Activated naive CD8-positive, alpha-beta T cell treated with anti-CD3 and anti-CD28 coated beads, Interleukin-2, amount 10 ng/mL, durations not matched to agents 7 days and 5 days (primary cell): ENCODE data around the gene SIGLEC5. TPM values are rescaled to one million over a fixed set of nuclear protein-coding genes. Genes with fewer than 3 reads are reported as not detected.

ENCODE experiments used
- ATAC-seq: fragments of 150-1000 bp; cut with Tn5 transposase; one replicate; pipeline ENCODE4 v1.10.0; 2021; ENCODE audit warnings: low read depth, moderate library complexity
- POLR2A ChIA-PET: fragments of 350-600 bp; sonication (Branson Sonifier 250); formaldehyde crosslinking; loops from one replicate; lab custom pipeline; 2021; ENCODE audit warnings: antibody characterized with exemption; lab: Charles Lee
- DNase-seq: peaks from one replicate; pipeline ENCODE4 v3.0.0; 2021
- H3K27ac Mint-ChIP-seq: one replicate; pipeline ENCODE4 v1.8.0; 2022; ENCODE audit warnings: mild to moderate bottlenecking, mixed read lengths
- H3K27me3 Mint-ChIP-seq: one replicate; pipeline ENCODE4 v1.8.0; 2022; ENCODE audit warnings: mild to moderate bottlenecking, moderate library complexity, mixed read lengths
- H3K36me3 Mint-ChIP-seq: one replicate; pipeline ENCODE4 v1.8.0; 2021; ENCODE audit warnings: mild to moderate bottlenecking, mixed read lengths
- H3K4me1 Mint-ChIP-seq: one replicate; pipeline ENCODE4 v1.8.0; 2021; ENCODE audit warnings: mixed read lengths
- H3K4me3 Mint-ChIP-seq: one replicate; pipeline ENCODE4 v1.8.0; 2022; ENCODE audit warnings: mild to moderate bottlenecking, moderate library complexity, mixed read lengths
- H3K9me3 Mint-ChIP-seq: one replicate; pipeline ENCODE4 v1.8.0; 2021; ENCODE audit warnings: mixed read lengths
- total RNA-seq, 2 experiments: library from RNA; stranded (reverse); gene quantifications; one replicate each; pipeline ENCODE4 v1.2.3, GENCODE V29; 2021

SIGLEC5 gene
- total RNA-seq, 2 experiments from 2014 or later = not detected

GRCh38 chr19:51592521-51592920, 37.7 kb downstream of the SIGLEC5 start:
- POLR2A ChIA-PET = no interaction called here
- H3K4me1 Mint-ChIP-seq = peaks cover 9% of the 10 kb centered on the region
- H3K4me3 Mint-ChIP-seq = peak overlapping the region; percentile 42
- H3K27ac Mint-ChIP-seq = no peak overlapping the region
- DNase-seq (no peak), ATAC-seq (no peak)
- peaks cover 11% of the 10 kb centered on the region for H3K9me3 Mint-ChIP-seq
- no peaks in the 10 kb centered on the region for H3K27me3 Mint-ChIP-seq
- H3K36me3 Mint-ChIP-seq = peaks cover 15% of the 10 kb centered on the region

- no peak overlapping the region for H3K27ac Mint-ChIP-seq
- peaks cover 25% of the 10 kb centered on the region for H3K9me3 Mint-ChIP-seq
- ATAC-seq = no peak
- H3K4me1 Mint-ChIP-seq = peaks cover 9% of the 10 kb centered on the region
- peaks cover 35% of the 10 kb centered on the region for H3K36me3 Mint-ChIP-seq
- no peaks in the 10 kb centered on the region for H3K27me3 Mint-ChIP-seq
- POLR2A ChIA-PET = no interaction called here
- DNase-seq = no peak
- no peak overlapping the region for H3K4me3 Mint-ChIP-seq
Observed at GRCh38 chr19:51590441-51590840, 39.8 kb downstream of the SIGLEC5 start.

- Mint-ChIP-seq H3K36me3 (peaks cover 43% of the 10 kb centered on the region), H3K27ac (no peak overlapping the region), H3K27me3 (no peaks in the 10 kb centered on the region), H3K4me3 (no peak overlapping the region), H3K4me1 (peaks cover 5% of the 10 kb centered on the region), H3K9me3 (peaks cover 29% of the 10 kb centered on the region)
- ATAC-seq = no peak
- POLR2A ChIA-PET = no interaction called here
- no peak for DNase-seq
Observed at GRCh38 chr19:51589511-51589910, 40.7 kb downstream of the SIGLEC5 start.

- H3K27ac Mint-ChIP-seq = no peak overlapping the region
- DNase-seq (no peak), ATAC-seq (no peak)
- POLR2A ChIA-PET = no interaction called here
- H3K4me1 Mint-ChIP-seq = no peaks in the 10 kb centered on the region
- peaks cover 36% of the 10 kb centered on the region for H3K9me3 Mint-ChIP-seq
- H3K4me3 Mint-ChIP-seq = no peak overlapping the region
- peaks cover 62% of the 10 kb centered on the region for H3K36me3 Mint-ChIP-seq
- H3K27me3 Mint-ChIP-seq = no peaks in the 10 kb centered on the region
Observed at GRCh38 chr19:51587264-51588191, 42.7 kb downstream of the SIGLEC5 start.

- Mint-ChIP-seq H3K4me1 (no peaks in the 10 kb centered on the region), H3K36me3 (peaks cover 68% of the 10 kb centered on the region), H3K4me3 (no peak overlapping the region), H3K9me3 (peaks cover 36% of the 10 kb centered on the region), H3K27me3 (no peaks in the 10 kb centered on the region), H3K27ac (no peak overlapping the region)
- no peak for DNase-seq
- no peak for ATAC-seq
- POLR2A ChIA-PET = no interaction called here
Observed at GRCh38 chr19:51586799-51587198, 43.4 kb downstream of the SIGLEC5 start.

- DNase-seq (no peak), ATAC-seq (no peak)
- Mint-ChIP-seq H3K27me3 (no peaks in the 10 kb centered on the region), H3K4me1 (no peaks in the 10 kb centered on the region), H3K9me3 (peaks cover 38% of the 10 kb centered on the region), H3K36me3 (peaks cover 74% of the 10 kb centered on the region), H3K27ac (no peak overlapping the region), H3K4me3 (no peak overlapping the region)
- POLR2A ChIA-PET = no interaction called here
Observed at GRCh38 chr19:51586103-51586728, 44.0 kb downstream of the SIGLEC5 start.

- Mint-ChIP-seq H3K4me3 (no peak overlapping the region), H3K4me1 (peaks cover 9% of the 10 kb centered on the region), H3K36me3 (peaks cover 47% of the 10 kb centered on the region), H3K27ac (no peak overlapping the region), H3K27me3 (no peaks in the 10 kb centered on the region), H3K9me3 (peaks cover 3% of the 10 kb centered on the region)
- DNase-seq (no peak), ATAC-seq (no peak)
- POLR2A ChIA-PET = interaction anchor here (0.7 kb wide), 1 partner anchor 236 kb away, joined by 4 read pairs; no protein-coding TSS in a partner anchor
Observed at GRCh38 chr19:51576850-51577249, 53.4 kb downstream of the SIGLEC5 start.

- no peak overlapping the region for H3K4me3 Mint-ChIP-seq
- H3K27me3 Mint-ChIP-seq = peaks cover 13% of the 10 kb centered on the region
- peaks cover 19% of the 10 kb centered on the region for H3K4me1 Mint-ChIP-seq
- peaks cover 1% of the 10 kb centered on the region for H3K9me3 Mint-ChIP-seq
- H3K27ac Mint-ChIP-seq = no peak overlapping the region
- ATAC-seq = no peak
- H3K36me3 Mint-ChIP-seq = peaks cover 30% of the 10 kb centered on the region
- DNase-seq = no peak
- POLR2A ChIA-PET = interaction anchor here (1.6 kb wide), 1 partner anchor 21 kb away, joined by 3 read pairs; no protein-coding TSS in a partner anchor
Observed at GRCh38 chr19:51573331-51573730, 56.9 kb downstream of the SIGLEC5 start.

GRCh38 chr19:51572908-51573307, 57.3 kb downstream of the SIGLEC5 start:
- peaks cover 1% of the 10 kb centered on the region for H3K9me3 Mint-ChIP-seq
- H3K4me1 Mint-ChIP-seq = peaks cover 19% of the 10 kb centered on the region
- H3K4me3 Mint-ChIP-seq = no peak overlapping the region
- POLR2A ChIA-PET = interaction anchor here (1.6 kb wide), 1 partner anchor 21 kb away, joined by 3 read pairs; no protein-coding TSS in a partner anchor
- H3K27me3 Mint-ChIP-seq = peaks cover 17% of the 10 kb centered on the region
- ATAC-seq (no peak), DNase-seq (no peak)
- H3K36me3 Mint-ChIP-seq = peaks cover 28% of the 10 kb centered on the region
- H3K27ac Mint-ChIP-seq = no peak overlapping the region

GRCh38 chr19:51572410-51572809, 57.8 kb downstream of the SIGLEC5 start:
- Mint-ChIP-seq H3K27me3 (peaks cover 21% of the 10 kb centered on the region), H3K36me3 (peaks cover 25% of the 10 kb centered on the region)
- POLR2A ChIA-PET = interaction anchor here (1.6 kb wide), 1 partner anchor 22 kb away, joined by 3 read pairs; no protein-coding TSS in a partner anchor

GRCh38 chr19:51571599-51571998, 58.6 kb downstream of the SIGLEC5 start:
- no peak for DNase-seq
- POLR2A ChIA-PET = interaction anchor here (1.6 kb wide), 1 partner anchor 23 kb away, joined by 3 read pairs; no protein-coding TSS in a partner anchor
- no peak for ATAC-seq
- peak overlapping the region; percentile 75 for H3K27ac Mint-ChIP-seq
- H3K27me3 Mint-ChIP-seq = peaks cover 21% of the 10 kb centered on the region
- H3K36me3 Mint-ChIP-seq = peaks cover 17% of the 10 kb centered on the region
- peaks cover 1% of the 10 kb centered on the region for H3K9me3 Mint-ChIP-seq
- peak overlapping the region; percentile 98 for H3K4me3 Mint-ChIP-seq
- H3K4me1 Mint-ChIP-seq = peaks cover 19% of the 10 kb centered on the region

More at GRCh38 chr19:51572410-51572809, 57.8 kb downstream of the SIGLEC5 start:
- Mint-ChIP-seq H3K4me3 (peak overlapping the region; percentile 98), H3K4me1 (peaks cover 19% of the 10 kb centered on the region), H3K27ac (no peak overlapping the region), H3K9me3 (peaks cover 1% of the 10 kb centered on the region)
- no peak for DNase-seq
- no peak for ATAC-seq

- POLR2A ChIA-PET = interaction anchor here (0.6 to 0.7 kb wide), 3 partner anchors 23 to 1062 kb away, joined by 3 to 6 read pairs (median 4); no protein-coding TSS in a partner anchor
- H3K4me1 Mint-ChIP-seq = peaks cover 19% of the 10 kb centered on the region
- H3K9me3 Mint-ChIP-seq = peaks cover 1% of the 10 kb centered on the region
- H3K27me3 Mint-ChIP-seq = peaks cover 21% of the 10 kb centered on the region
- peaks cover 16% of the 10 kb centered on the region for H3K36me3 Mint-ChIP-seq
- DNase-seq (peak; percentile 76), ATAC-seq (peak; percentile 92)
- H3K27ac Mint-ChIP-seq = peak within 1 kb of the TSS; percentile 75
- peak within 1 kb of the TSS; percentile 98 for H3K4me3 Mint-ChIP-seq
Observed at GRCh38 chr19:51570962-51571575, 59.1 kb downstream of the SIGLEC5 start, which contains the start of gene ZNF175. ZNF175 (plus strand) TSS chr19:51571283; CDS start chr19:51573330, 2,047 bp downstream.

GRCh38 chr19:51568456-51568855, 61.7 kb downstream of the SIGLEC5 start:
- H3K4me1 Mint-ChIP-seq = peaks cover 20% of the 10 kb centered on the region
- ATAC-seq = no peak
- H3K4me3 Mint-ChIP-seq = no peak overlapping the region
- H3K9me3 Mint-ChIP-seq = peaks cover 1% of the 10 kb centered on the region
- no peak overlapping the region for H3K27ac Mint-ChIP-seq
- peaks cover 38% of the 10 kb centered on the region for H3K27me3 Mint-ChIP-seq
- no peak for DNase-seq
- peaks cover 4% of the 10 kb centered on the region for H3K36me3 Mint-ChIP-seq
- POLR2A ChIA-PET = no interaction called here
